Measurements from ENCODE around the gene RAP1GAP2. TPM values are rescaled to one million over a fixed set of nuclear protein-coding genes. Genes with fewer than 3 reads are reported as not detected.

RAP1GAP2 gene
- total and polyA plus RNA-seq, 8 donors: 11.8 to 92.4 (median 31.0) TPM

DNA sequence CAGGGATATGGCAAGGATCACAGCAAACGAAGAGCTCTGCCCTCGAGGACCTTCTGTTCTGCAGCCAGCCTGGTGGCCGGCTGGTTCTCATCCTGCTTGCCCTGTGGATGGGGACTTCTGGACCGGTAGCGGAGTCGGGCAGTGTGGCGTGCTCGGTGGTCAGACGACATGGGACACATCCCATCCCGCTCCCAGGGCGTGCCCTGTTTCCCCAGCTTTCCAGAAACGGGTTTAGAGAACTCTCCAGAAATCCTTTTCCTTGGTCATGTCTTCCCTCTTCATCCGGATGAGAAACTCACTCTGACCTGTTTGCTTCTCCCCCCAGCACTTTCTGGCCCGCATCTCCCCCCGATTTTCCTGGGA is 151.3 kb downstream of the RAP1GAP2 start:
- TF ChIP-seq POLR2AphosphoS5 (IDR thresholded peaks at IDR 0.05) (no peak), EP300 (IDR thresholded peaks at IDR 0.05) (no peak), POLR2A (IDR thresholded peaks at IDR 0.05) (no peak)
- TF ChIP-seq, protein P1, sequence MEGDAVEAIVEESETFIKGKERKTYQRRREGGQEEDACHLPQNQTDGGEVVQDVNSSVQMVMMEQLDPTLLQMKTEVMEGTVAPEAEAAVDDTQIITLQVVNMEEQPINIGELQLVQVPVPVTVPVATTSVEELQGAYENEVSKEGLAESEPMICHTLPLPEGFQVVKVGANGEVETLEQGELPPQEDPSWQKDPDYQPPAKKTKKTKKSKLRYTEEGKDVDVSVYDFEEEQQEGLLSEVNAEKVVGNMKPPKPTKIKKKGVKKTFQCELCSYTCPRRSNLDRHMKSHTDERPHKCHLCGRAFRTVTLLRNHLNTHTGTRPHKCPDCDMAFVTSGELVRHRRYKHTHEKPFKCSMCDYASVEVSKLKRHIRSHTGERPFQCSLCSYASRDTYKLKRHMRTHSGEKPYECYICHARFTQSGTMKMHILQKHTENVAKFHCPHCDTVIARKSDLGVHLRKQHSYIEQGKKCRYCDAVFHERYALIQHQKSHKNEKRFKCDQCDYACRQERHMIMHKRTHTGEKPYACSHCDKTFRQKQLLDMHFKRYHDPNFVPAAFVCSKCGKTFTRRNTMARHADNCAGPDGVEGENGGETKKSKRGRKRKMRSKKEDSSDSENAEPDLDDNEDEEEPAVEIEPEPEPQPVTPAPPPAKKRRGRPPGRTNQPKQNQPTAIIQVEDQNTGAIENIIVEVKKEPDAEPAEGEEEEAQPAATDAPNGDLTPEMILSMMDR (IDR thresholded peaks at IDR 0.05): no peak
- WGBS, 5 donors: 87 to 91% (median 88%) methylated on average over 14 to 15 of the region's 15 CpGs
- Histone ChIP-seq H3K27me3 (no peaks in the 10 kb centered on the region), H3K4me3 (no peak overlapping the region), H3K27ac (no peak overlapping the region), H3K9me3 (no peaks in the 10 kb centered on the region), H3K4me1 (peaks cover 0 to 18% (median 5%) of the 10 kb centered on the region in 4 donors), H3K36me3 (no peaks in the 10 kb centered on the region)
- no peak for DNase-seq
- intact Hi-C loops (cut with DNase I; ENCODE audit: low total_unique reads): no loop called here

DNA sequence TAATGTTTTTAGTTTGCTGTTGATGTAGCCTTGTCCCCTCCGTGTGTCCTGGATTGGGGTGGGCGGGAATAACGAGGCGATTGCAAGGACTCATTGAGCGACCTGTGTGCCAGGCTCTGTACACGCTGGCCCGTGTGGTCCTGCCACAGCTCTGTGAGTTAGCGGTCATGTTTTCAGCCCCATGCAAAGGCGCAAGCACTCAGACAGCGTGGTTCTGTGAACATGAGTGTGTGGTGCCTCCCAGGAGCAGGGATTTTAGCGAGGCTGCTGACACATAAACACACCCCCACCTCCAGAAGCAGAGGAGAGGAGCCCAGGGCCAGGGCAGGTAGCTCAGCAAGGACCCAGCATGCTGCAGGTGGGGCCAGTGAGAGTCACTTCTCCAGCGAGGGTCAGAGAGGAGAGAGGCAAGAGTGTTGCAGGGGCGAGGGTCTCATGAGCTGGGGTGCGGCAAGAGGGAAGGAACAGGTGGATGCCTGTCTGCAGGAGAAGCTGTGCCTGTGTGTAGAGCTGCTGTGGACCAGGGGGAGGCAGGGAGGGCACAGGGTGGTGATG is 151.8 kb downstream of the RAP1GAP2 start:
- no peak overlapping the region for H3K4me3 ChIP-seq
- H3K27me3 ChIP-seq: no peaks in the 10 kb centered on the region
- H3K4me1 ChIP-seq: peaks cover 0 to 20% (median 5%) of the 10 kb centered on the region in 4 donors
- TF ChIP-seq, protein P1 (IDR thresholded peaks at IDR 0.05): no peak
- no peak for TF ChIP-seq POLR2AphosphoS5 (IDR thresholded peaks at IDR 0.05)
- no peak for TF ChIP-seq POLR2A (IDR thresholded peaks at IDR 0.05)
- TF ChIP-seq EP300 (IDR thresholded peaks at IDR 0.05): no peak
- H3K9me3 ChIP-seq: no peaks in the 10 kb centered on the region
- intact Hi-C loops (cut with DNase I; ENCODE audit: low total_unique reads): no loop called here
- WGBS, 5 donors: 72 to 81% (median 77%) methylated on average over 13 to 14 of the region's 14 CpGs
- H3K36me3 ChIP-seq: no peaks in the 10 kb centered on the region
- DNase-seq: no peak
- no peak overlapping the region for H3K27ac ChIP-seq

DNA sequence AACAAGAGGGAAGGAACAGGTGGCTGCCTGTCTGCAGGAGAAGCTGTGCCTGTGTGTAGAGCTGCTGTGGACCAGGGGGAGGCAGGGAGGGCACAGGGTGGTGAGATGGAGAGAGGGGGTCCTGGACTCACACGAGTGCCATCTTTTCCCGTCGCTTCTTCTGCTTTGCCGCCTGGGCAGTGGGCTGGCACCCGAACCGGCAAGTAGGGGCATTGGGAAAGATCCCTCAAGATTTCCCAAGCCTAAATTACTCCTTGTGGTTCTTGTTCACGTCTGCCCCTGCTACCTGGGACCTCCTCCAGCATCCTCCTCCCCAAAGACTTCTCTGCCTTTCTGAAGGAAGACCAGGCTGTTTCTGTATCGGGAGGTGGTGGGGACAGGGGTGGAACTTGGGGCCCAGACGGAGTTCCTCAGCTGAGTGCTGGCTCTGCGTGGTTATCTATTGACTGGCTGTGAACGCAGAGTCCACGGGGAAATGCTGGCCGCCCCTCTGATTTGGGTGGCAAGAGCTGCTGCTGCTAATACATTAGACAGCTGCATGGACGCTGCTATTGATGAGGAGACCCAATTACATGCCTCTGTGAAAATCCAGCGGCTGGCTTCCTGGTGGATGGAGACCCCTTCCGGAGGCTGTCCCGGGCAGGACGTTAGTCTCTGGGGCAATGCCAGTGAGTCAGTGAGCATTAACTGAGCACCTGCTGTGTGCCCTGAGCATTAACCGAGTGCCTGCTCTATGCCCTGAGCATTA is 152.7 kb downstream of the RAP1GAP2 start:
- intact Hi-C loops (cut with DNase I; ENCODE audit: low total_unique reads): no loop called here
- Histone ChIP-seq H3K9me3 (no peaks in the 10 kb centered on the region), H3K27ac (peak overlapping the region in 4 of 5 donors; percentile 48 to 58 (median 54)), H3K4me1 (peaks cover 0 to 20% (median 5%) of the 10 kb centered on the region in 4 donors), H3K27me3 (no peaks in the 10 kb centered on the region), H3K36me3 (no peaks in the 10 kb centered on the region), H3K4me3 (no peak overlapping the region)
- TF ChIP-seq POLR2A (IDR thresholded peaks at IDR 0.05) (no peak), POLR2AphosphoS5 (IDR thresholded peaks at IDR 0.05) (no peak), EP300 (IDR thresholded peaks at IDR 0.05) (no peak)
- TF ChIP-seq, protein P1 (IDR thresholded peaks at IDR 0.05): no peak
- 67 to 83% (median 72%) methylated on average over 19 of the region's 19 CpGs for WGBS, 5 donors
- DNase-seq: no peak

DNA sequence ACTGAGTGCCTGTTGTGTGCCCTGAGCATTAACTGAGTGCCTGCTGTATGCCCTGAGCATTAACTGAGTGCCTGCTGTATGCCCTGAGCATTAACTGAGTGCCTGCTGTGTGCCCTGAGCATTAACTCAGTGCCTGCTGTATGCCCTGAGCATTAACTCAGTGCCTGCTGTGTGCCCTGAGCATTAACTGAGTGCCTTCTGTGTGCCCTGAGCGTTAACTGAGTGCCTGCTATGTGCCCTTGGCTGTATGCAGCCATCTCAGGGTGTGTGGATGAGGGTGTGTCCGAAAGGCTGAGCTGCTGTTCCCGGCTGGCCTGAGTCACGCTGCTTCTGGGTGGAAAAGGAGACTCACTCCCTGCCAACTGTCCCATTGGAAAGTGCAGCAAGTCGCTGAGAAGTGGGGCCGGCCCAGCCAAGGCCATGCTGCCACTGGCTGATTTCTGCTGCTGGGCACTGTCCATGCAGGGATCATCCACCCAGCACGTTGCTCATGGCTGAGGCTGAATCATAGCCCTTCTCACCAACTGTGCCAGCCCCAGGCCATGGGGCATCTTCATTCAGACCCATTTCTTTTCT is 153.3 kb downstream of the RAP1GAP2 start:
- Histone ChIP-seq H3K36me3 (no peaks in the 10 kb centered on the region), H3K4me1 (peaks cover 0 to 23% (median 6%) of the 10 kb centered on the region in 4 donors), H3K9me3 (no peaks in the 10 kb centered on the region), H3K4me3 (no peak overlapping the region), H3K27ac (peak overlapping the region in 4 of 5 donors; percentile 48 to 58 (median 54)), H3K27me3 (no peaks in the 10 kb centered on the region)
- intact Hi-C loops (cut with DNase I; ENCODE audit: low total_unique reads): no loop called here
- peak in 2 of 3 donors; percentile 70 to 80 for TF ChIP-seq POLR2AphosphoS5 (IDR thresholded peaks at IDR 0.05)
- no peak for TF ChIP-seq EP300 (IDR thresholded peaks at IDR 0.05)
- 28 to 60% (median 45%) methylated on average over 5 to 7 of the region's 7 CpGs for WGBS, 5 donors
- DNase-seq: peak; percentile 51 to 82
